HL-60 (cell line): ENCODE data around the gene ANKRD44.

Experiments used
- DNase-seq, 2 experiments: peaks; one replicate each; pipeline ENCODE4 v3.0.0-alpha.2; 2010 to 2020; ENCODE audit warnings: low read depth in 1 of 2, low spot score in 1 of 2
- H3K27ac ChIP-seq: fragments of 250-450 bp; sonication (Bioruptor Pico); replicated peaks from 2 replicates; pipeline ENCODE4 v1.5.1; 2020; ENCODE audit warnings: mild to moderate bottlenecking, moderate library complexity
- H3K27me3 ChIP-seq: fragments of 250-450 bp; sonication (Bioruptor Pico); 2 replicates; pipeline ENCODE4 v1.5.1; 2021; ENCODE audit warnings: mild to moderate bottlenecking, moderate library complexity; ENCODE audit not compliant: insufficient read depth, poor library complexity, severe bottlenecking
- H3K4me3 ChIP-seq: replicated peaks from 2 replicates; pipeline ENCODE4 v1.5.1; 2011; ENCODE audit warnings: mild to moderate bottlenecking, control low read depth, low read length; ENCODE audit not compliant: insufficient read depth
- CTCF ChIP-seq: IDR thresholded peaks from one replicate; pipeline ENCODE4 v1.5.1; 2011; ENCODE audit warnings: low read length, control low read depth, inconsistent platforms; ENCODE audit not compliant: insufficient read depth
- GABPA ChIP-seq: IDR thresholded peaks from 2 replicates; pipeline ENCODE4 v1.6.1; 2012; ENCODE audit warnings: low read depth
- POLR2AphosphoS5 ChIP-seq: IDR thresholded peaks from 2 replicates; pipeline ENCODE4 v1.6.1; 2012; ENCODE audit warnings: low read depth
- REST ChIP-seq: IDR thresholded peaks from 2 replicates; pipeline ENCODE4 v1.6.1; 2012; ENCODE audit warnings: low read depth; ENCODE audit not compliant: insufficient replicate concordance
- SPI1 ChIP-seq: IDR thresholded peaks from 2 replicates; pipeline ENCODE4 v1.6.1; 2012; ENCODE audit warnings: low read depth, mild to moderate bottlenecking, borderline replicate concordance

The ANKRD44 gene

GRCh38 chr2:197207106-197207505 lies 103.5 kb downstream of the ANKRD44 start:
- peak overlapping the region; percentile 4; the same call in 1 of the 2 replicates for H3K27ac ChIP-seq
- H3K4me3 ChIP-seq, result no peak overlapping the region
- TF ChIP-seq POLR2AphosphoS5 (no peak), REST (no peak), SPI1 (no peak), GABPA (no peak), CTCF (no peak)
- no peaks in the 10 kb centered on the region for H3K27me3 ChIP-seq
- no peak for DNase-seq

GRCh38 chr2:197205585-197206215 lies 104.9 kb downstream of the ANKRD44 start:
- Histone ChIP-seq H3K27ac (peak overlapping the region; percentile 29), H3K4me3 (no peak overlapping the region), H3K27me3 (no peaks in the 10 kb centered on the region)
- TF ChIP-seq POLR2AphosphoS5 (no peak), REST (no peak), CTCF (no peak), GABPA (no peak)
- peak in 1 of 2 experiments; percentile 63 for DNase-seq

- TF ChIP-seq CTCF (no peak), POLR2AphosphoS5 (no peak), SPI1 (no peak), GABPA (no peak), REST (no peak)
- no peak overlapping the region for H3K4me3 ChIP-seq
- H3K27me3 ChIP-seq, result no peaks in the 10 kb centered on the region
- DNase-seq, result no peak
- H3K27ac ChIP-seq, result no peak overlapping the region
These were observed 105.9 kb downstream of the ANKRD44 start for GRCh38 chr2:197204519-197205250.
